Activated naive CD4-positive, alpha-beta T cell treated with anti-CD3 and anti-CD28 coated beads, Interleukin-2, amount 50 U/mL, for 72 hours (primary cell): ENCODE measurements around the gene SH3BP1. TPM values are rescaled to one million over a fixed set of nuclear protein-coding genes. Genes with fewer than 3 reads are reported as not detected.
"Not testable (repeated sequence)": the region's sequence is repeated elsewhere in the genome, so short reads cannot be mapped to it uniquely, and the experiment has no call there.

Source experiments
- ATAC-seq, 2 donors: fragments of 150-1000 bp; cut with Tn5 transposase; 2 replicates each; pipeline ENCODE4 v1.10.0; 2021; ENCODE audit warnings: mild to moderate bottlenecking in 2 of 2, moderate library complexity in 2 of 2
- DNase-seq, 2 donors: peaks; one replicate each; pipeline ENCODE4 v3.0.0; 2021 to 2022; ENCODE audit warnings: low spot score in 2 of 2
- H3K27ac Mint-ChIP-seq, 2 donors: one replicate each; pipeline ENCODE4 v1.8.0; 2022; ENCODE audit warnings: mild to moderate bottlenecking in 2 of 2, mixed read lengths in 2 of 2
- H3K36me3 Mint-ChIP-seq, 2 donors: one replicate each; pipeline ENCODE4 v1.8.0; 2022; ENCODE audit warnings: mixed read lengths in 2 of 2
- H3K9me3 Mint-ChIP-seq, 2 donors: one replicate each; pipeline ENCODE4 v1.8.0; 2022; ENCODE audit warnings: mixed read lengths in 2 of 2
- total RNA-seq, 2 donors: library from RNA; stranded (reverse); gene quantifications; one replicate each; pipeline ENCODE4 v1.2.3, GENCODE V29; 2022

The SH3BP1 gene
- total RNA-seq, 2 donors from 2014 or later = 82.9 to 98.5 TPM

DNA sequence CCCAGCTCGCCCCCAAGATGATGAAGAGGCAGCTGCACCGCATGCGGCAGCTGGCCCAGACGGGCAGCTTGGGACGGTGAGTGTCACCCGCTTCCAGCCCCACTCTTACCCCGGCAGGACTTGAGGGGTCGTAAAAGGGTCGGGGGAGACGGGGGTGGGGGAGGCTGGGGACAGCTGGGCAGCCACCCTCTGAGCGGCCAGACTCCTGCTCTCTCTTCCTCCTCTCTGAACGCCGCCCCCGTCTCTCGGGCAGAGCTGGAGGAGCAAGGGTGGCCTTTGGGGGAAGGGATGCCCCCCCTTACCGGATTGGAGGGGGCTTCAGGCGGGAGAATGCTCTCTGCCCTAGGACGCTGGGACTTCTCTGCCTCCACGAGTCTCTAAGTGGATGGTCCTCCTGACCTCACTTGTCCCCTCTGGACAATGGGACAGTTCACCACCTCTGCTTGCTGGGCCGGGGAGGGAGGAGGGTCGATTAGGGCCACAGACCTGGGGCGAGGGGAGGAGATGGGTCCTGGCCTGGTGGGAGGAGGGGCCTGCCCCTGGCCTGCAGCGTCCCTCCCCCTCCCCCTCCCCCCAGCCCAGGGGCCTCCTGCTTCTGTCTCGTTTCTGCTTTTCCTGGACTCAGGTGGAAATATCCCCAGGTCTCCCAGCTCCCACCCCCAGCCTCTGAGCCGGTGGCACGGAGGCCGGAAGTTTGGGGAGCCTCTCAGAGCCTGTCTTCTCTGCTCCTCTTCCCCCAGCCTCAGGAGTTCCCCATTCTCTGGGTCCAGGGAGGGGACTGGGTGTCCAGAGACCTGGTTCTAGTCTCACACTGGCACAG is 512 bp downstream of the SH3BP1 start:
- Mint-ChIP-seq H3K9me3 (no peaks in the 10 kb centered on the region), H3K27ac (peak overlapping the region; percentile 95 to 99), H3K36me3 (peaks cover 11 to 18% of the 10 kb centered on the region in 2 donors)
- ATAC-seq = peak in 1 of 2 donors; percentile 38
- DNase-seq = no peak

DNA sequence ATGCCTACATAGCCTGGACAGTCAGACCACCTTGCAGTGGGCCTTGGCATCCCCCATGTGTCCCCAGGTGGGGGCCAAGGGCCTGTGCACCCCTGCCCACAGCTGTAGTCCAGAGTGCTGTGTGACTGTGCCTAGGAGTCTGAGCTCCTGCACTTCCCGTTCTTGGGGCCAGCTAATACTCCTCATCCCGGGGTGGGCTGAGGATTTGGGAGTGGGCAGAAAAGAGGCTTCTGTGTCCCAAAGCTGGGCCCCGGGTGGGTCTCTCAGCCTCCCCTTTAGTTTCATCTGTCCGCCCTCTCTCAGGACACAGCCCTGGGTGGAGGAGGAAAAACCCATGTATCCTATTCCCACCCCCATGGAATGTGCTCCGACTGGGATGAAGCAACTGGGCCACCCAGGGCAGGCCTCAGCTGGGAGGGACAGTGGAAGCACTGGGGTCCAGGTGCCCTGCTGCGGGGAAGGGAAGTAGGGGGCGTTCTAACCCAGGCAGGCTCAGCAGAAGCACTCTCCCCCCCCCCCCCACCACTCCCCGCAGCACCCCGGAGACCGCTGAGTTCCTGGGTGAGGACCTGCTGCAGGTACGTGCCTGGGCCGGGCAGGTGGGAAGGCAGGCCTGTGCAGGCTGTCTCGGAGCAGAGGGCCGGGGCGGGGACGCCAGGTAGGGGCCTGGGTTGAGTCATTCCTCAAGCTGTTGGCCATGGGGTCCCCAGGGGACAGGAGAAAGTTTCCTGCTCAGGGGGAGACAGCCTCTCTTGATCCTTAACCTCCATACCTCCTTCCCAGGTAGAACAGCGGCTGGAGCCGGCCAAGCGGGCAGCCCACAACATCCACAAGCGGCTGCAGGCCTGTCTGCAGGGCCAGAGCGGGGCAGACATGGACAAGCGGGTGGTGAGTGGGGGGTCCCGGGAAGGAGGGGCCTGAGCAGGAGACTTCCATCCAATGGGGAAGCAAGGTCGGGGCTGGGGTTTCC is 1.4 kb downstream of the SH3BP1 start:
- no peaks in the 10 kb centered on the region for H3K9me3 Mint-ChIP-seq
- peaks cover 11 to 18% of the 10 kb centered on the region in 2 donors for H3K36me3 Mint-ChIP-seq
- peak overlapping the region; percentile 95 to 99 for H3K27ac Mint-ChIP-seq
- peak in 1 of 2 donors; percentile 6 for ATAC-seq
- no peak for DNase-seq

GRCh38 chr22:37641561-37641949 is 2.1 kb downstream of the SH3BP1 start:
- peaks cover 11 to 18% of the 10 kb centered on the region in 2 donors for H3K36me3 Mint-ChIP-seq
- H3K27ac Mint-ChIP-seq = no peak overlapping the region
- ATAC-seq = no peak
- DNase-seq = no peak
- H3K9me3 Mint-ChIP-seq = no peaks in the 10 kb centered on the region

DNA sequence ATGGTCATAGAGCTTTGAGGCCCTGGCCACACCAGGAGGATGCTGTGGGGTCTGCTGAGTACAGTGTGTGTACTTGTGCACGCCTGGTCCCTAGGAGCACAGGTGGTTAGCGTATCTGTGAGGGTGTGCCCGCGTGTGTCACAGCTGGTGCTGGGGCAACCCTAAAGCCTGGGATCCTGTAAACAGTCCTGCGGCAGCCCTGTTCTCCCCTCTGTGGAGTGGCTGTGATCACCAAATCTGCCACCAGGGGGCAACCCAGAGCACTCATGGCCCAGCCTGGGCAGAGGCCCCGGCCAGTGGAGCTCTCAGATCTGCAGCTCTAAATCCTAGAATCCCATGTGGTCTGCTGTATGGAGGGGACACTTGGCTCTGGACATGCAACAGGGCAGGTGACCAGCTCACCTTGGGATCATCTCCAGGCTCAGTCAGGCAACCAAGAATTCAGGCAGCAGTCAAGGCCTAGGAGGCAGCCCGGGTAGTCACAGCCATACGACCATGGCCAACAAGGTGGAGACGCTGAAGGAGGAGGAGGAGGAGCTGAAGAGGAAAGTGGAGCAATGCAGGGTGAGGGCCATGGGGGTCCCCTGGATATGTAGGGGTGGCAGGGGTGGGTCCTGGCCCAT is 3.9 kb downstream of the SH3BP1 start:
- H3K27ac Mint-ChIP-seq = peak overlapping the region; percentile 52 to 59
- ATAC-seq (peak; percentile 73 to 77), DNase-seq (peak; percentile 78 to 98)
- H3K9me3 Mint-ChIP-seq = no peaks in the 10 kb centered on the region
- peaks cover 11 to 17% of the 10 kb centered on the region in 2 donors for H3K36me3 Mint-ChIP-seq

DNA sequence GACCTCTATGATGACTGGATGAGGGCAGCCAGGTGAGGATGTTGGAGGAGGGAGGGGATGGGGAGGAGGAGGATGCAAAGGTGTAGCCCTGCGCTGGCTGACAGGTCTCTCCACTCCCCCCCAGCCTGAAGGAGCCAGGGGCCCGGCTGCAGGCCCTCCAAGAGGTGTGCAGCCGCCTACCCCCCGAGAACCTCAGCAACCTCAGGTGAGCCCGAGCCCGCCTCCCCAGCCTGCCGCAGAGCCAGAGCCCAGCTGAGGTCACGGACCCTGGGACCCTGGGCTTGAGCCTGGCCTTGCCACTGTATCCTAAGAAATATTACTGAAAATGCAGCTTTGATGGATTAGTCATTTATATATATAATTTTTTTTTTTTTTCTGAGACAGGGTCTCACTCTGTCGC is 7.8 kb downstream of the SH3BP1 start:
- H3K9me3 Mint-ChIP-seq = no peaks in the 10 kb centered on the region
- peaks cover 5 to 16% of the 10 kb centered on the region in 2 donors for H3K36me3 Mint-ChIP-seq
- DNase-seq = no peak
- H3K27ac Mint-ChIP-seq = no peak overlapping the region
- ATAC-seq = no peak

DNA sequence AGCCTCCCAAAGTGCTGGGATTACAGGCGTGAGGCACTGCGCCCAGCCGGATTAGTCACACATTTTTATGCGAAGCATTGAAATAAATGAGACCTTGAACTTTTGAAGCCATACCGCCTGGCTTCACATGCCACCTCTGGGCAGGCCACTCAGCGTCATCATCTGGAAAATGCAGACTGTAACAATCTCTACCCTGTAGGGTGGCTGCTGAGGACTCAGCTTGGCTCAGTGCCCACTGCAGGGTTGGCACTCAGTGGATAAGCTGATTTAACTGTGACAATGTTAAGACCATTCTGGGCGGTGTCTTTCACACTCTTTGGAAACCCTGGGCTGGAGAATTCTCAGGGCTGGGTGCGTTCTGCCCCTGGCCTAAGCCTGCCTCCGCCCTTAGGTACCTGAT is 8.5 kb downstream of the SH3BP1 start:
- H3K36me3 Mint-ChIP-seq = peaks cover 5 to 19% of the 10 kb centered on the region in 2 donors
- peak overlapping the region in 1 of 2 donors; percentile 48 for H3K27ac Mint-ChIP-seq
- ATAC-seq (no peak), DNase-seq (no peak)
- no peaks in the 10 kb centered on the region for H3K9me3 Mint-ChIP-seq

DNA sequence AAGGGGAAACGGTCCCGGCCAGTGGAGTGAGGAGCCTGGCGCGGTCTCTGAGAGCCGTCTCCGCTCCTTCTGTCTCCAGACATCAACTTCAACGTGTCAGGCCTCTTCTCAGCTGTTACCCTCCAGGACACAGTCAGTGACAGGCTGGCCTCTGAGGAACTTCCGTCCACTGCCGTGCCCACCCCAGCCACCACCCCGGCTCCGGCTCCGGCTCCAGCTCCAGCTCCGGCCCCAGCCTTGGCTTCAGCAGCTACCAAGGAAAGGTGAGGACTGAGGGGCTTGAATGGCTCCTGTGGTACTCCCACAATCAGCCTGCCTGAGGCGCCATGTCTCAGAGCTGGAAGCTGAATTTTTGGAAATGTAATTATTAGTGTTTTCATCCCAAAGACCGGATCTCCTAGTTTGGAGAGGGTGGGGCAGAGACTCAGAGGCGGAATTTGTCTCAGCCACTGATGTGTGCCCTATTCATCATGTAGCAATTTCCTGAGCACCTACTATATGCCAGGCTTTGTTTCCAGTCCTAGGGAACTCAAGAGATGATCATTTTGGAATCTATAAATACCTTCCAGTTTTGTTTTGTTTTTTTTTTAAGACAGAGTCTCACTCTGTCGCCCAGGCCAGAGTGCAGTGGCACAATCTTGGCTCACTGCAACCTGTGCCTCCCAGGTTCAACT is 11.1 kb downstream of the SH3BP1 start:
- peaks cover 0 to 18% of the 10 kb centered on the region in 2 donors for H3K36me3 Mint-ChIP-seq
- DNase-seq = no peak
- no peak overlapping the region for H3K27ac Mint-ChIP-seq
- no peak for ATAC-seq
- H3K9me3 Mint-ChIP-seq = no peaks in the 10 kb centered on the region

- DNase-seq (no peak), ATAC-seq (no peak)
- Mint-ChIP-seq H3K9me3 (no peaks in the 10 kb centered on the region), H3K27ac (peak overlapping the region; percentile 68 to 72), H3K36me3 (peaks cover 5 to 23% of the 10 kb centered on the region in 2 donors)
Measured at GRCh38 chr22:37654563-37655251, 15.2 kb downstream of the SH3BP1 start.

GRCh38 chr22:37655252-37655563 is 15.7 kb downstream of the SH3BP1 start:
- H3K27ac Mint-ChIP-seq = no peak overlapping the region
- H3K9me3 Mint-ChIP-seq = no peaks in the 10 kb centered on the region
- no peak for DNase-seq
- no peak for ATAC-seq
- peaks cover 7 to 26% of the 10 kb centered on the region in 2 donors for H3K36me3 Mint-ChIP-seq

GRCh38 chr22:37656583-37656982 is 17.1 kb downstream of the SH3BP1 start:
- not testable (repeated sequence) for DNase-seq, ATAC-seq, H3K9me3 Mint-ChIP-seq
- H3K27ac Mint-ChIP-seq = peak overlapping the region in 1 of 2 donors; percentile 7
- peaks cover 7 to 22% of the 10 kb centered on the region in 2 donors for H3K36me3 Mint-ChIP-seq

DNA sequence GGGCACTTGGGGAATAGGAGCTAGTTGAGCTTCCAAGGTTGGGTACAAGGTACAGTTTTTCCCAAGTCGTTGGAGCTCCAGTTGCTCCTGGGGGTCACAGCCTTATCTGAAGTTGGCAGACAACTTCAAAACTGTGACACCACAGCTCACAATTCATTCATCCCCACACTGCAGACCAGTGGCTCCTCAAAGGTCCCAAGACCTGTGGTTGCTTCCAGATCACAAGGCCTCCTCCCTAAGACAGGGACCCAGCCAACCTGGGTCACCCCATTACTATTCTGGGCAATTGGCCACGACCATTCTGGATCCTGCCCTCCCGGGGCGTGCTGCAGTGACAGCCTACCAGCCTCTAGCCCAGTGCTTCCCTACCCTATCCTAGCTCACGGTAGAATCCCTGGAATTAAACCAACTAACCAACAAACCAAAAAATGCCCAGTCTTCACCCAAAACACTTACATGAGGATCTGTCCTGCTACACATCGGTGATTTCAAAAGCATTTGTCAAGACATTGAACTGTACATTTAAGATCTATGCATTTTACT is 18.2 kb downstream of the SH3BP1 start:
- ATAC-seq (no peak), DNase-seq (no peak)
- peaks cover 7 to 20% of the 10 kb centered on the region in 2 donors for H3K36me3 Mint-ChIP-seq
- peak overlapping the region; percentile 89 for H3K27ac Mint-ChIP-seq
- no peaks in the 10 kb centered on the region for H3K9me3 Mint-ChIP-seq

DNA sequence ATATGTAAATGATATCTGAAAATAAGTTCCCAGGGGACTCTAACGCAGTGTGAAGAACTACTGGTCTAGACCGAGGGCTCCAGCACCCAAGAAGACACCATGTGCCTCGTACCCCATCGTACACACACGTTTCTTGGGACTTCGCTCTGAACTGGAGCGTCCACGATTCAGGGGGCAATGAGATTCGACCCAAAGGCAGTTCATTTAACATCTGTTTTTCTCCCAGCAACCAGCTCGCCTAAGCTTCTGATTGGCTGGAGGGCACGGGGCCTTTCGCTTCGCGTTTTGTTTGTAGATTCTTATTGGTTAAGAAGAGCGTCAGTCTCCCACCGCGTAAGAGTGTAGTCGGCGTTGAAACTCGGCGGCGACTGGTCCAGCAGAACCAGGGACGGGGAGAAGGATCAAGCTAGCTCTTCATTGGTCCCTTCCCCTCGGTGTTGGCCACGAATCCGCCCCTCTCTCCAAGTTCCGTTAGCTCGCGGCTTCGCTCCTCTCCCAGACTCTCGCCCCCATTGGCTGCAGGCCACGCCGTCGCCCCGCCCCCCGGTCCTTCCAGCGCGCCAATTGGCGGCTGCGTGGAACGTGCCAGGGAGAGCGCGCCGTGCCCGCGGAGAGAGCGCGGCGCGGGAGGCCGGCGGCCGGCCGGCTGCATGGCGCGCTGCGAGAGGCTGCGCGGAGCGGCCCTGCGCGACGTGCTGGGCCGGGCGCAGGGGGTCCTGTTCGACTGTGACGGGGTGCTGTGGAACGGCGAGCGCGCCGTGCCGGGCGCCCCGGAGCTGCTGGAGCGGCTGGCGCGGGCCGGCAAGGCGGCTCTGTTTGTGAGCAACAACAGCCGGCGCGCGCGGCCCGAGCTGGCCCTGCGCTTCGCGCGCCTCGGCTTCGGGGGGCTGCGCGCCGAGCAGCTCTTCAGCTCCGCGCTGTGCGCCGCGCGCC is 18.9 kb downstream of the SH3BP1 start, which contains the start of gene PDXP:
PDXP (plus strand) TSS at position 591 of the 933 bp plus-strand sequence; CDS start at position 651, 60 bp downstream.
- no peaks in the 10 kb centered on the region for H3K9me3 Mint-ChIP-seq
- peak within 1 kb of the TSS; percentile 89 for H3K27ac Mint-ChIP-seq
- peaks cover 7 to 20% of the 10 kb centered on the region in 2 donors for H3K36me3 Mint-ChIP-seq
- peak; percentile 97 to 99 for DNase-seq
- peak; percentile 96 to 98 for ATAC-seq

DNA sequence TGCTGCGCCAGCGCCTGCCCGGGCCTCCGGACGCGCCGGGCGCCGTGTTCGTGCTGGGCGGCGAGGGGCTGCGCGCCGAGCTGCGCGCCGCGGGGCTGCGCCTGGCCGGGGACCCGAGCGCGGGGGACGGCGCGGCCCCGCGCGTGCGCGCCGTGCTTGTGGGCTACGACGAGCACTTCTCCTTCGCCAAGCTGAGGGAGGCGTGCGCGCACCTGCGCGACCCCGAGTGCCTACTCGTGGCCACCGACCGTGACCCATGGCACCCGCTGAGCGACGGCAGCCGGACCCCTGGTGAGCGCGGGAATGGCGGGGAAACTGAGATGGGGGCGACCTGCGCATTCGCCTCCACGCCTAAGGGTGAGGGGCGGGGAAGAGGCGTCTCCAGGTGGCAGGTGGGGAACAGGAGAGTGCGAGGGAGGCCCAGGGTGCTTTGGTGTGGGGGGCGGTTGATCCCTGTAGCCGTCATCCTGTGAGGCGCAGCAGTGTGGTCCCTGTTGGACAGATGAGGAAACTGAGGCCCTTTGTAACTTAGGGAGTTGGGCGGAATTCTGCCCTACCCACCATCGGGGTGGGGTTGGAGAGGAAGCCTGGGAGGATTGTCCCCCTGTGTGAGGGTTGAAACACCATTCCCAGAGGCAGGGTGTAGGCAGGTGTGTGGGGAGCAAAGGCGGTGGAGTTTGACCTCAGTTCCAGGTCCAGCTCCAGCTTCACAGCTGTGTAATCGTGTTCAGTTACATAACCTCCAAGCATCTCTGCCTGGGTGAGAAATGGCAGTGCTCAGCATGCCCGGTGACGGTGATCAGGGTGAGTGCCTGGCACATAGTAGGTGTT is 19.8 kb downstream of the SH3BP1 start:
- DNase-seq = no peak

More for the DNA sequence above, 19.8 kb downstream of the SH3BP1 start:
- ATAC-seq = peak; percentile 0 to 2
- no peaks in the 10 kb centered on the region for H3K9me3 Mint-ChIP-seq
- H3K36me3 Mint-ChIP-seq = peaks cover 7 to 15% of the 10 kb centered on the region in 2 donors
- peak overlapping the region; percentile 32 to 89 for H3K27ac Mint-ChIP-seq
